NCI-H1105 treated with DMSO at 0.1 percent for 48 hours (cell line): ENCODE results near the gene CENPN.

Source experiments
- DNase-seq: peaks from one replicate; lab custom pipeline; 2025; lab: John Stamatoyannopoulos, UW

The CENPN gene

DNA sequence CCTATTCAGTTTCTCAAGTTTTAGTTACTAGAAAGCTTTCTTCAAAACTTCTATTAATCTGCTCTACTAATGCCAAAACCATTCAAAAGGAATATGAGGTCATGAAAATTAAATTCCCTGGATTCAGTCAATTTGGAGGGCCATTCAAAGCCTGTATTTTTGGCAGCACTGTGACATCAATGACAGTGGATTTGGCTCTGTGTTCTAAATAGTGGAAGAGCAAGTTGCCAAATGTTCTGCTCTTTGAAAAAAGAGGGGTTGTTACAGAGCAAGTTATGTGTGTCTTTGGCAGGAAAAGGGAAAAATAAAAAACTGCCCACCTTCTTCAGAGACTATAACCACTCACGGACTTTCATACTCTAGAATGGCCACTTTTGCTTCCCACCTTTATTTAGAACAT is 73.2 kb downstream of the CENPN start:
- DNase-seq: no peak

DNA sequence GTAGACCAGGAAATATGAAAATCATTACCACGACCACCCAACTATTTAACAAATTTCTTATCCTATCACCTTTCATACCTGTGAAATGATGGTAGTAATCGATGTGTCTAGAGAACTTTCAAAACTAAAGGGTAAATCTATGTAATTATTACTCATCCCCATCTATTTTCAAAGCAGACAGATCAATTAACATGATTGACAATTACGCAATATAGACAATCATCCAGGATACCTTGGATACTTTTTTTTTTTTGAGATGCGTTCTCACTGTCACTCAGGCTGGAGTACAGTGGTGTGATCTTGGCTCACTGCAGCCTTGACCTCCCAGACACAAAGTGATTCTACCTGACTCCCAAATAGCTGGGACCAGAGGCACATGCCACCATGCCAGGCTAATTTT is 74.0 kb downstream of the CENPN start:
- DNase-seq: no peak
